IMR-90 (cell line): Measurements from ENCODE around the gene FRMPD4. TPM values are rescaled to one million over a fixed set of nuclear protein-coding genes. Genes with fewer than 3 reads are reported as not detected.

ENCODE experiments used
- ATAC-seq: fragments of 200-7000 bp; cut with Tn5 transposase; 2 replicates; pipeline ENCODE4 v1.9.1; 2020; ENCODE audit warnings: low read depth, mild to moderate bottlenecking, moderate library complexity
- BruUV-seq: library from RNA; stranded (reverse); fragments of 400-500 nt; replicated peaks from 2 replicates; lab custom pipeline; 2021; lab: Mats Ljungman, UMichigan
- CTCF ChIA-PET: fragments of 300-600 bp; formaldehyde crosslinking; extraction: SDS; loops from one replicate; lab custom pipeline; 2021; ENCODE audit warnings: antibody characterized with exemption; lab: Yijun Ruan, JAX
- POLR2A ChIA-PET: fragments of 300-600 bp; sonication (Branson Sonifier 250); formaldehyde crosslinking; loops from one replicate; lab custom pipeline; 2022; ENCODE audit warnings: antibody characterized with exemption; ENCODE audit not compliant: unreplicated experiment; lab: Charles Lee
- DNase-seq: peaks from one replicate; pipeline ENCODE4 v3.0.0; 2013
- H2AFZ ChIP-seq: replicated peaks from 2 replicates; pipeline ENCODE3; 2013; ENCODE audit warnings: low read length, mild to moderate bottlenecking; ENCODE audit not compliant: poor library complexity
- H2AK5ac ChIP-seq: 2 replicates; pipeline ENCODE4 v1.6.1; 2013; ENCODE audit warnings: low read depth, low read length, inconsistent platforms
- H2AK9ac ChIP-seq: replicated peaks from 2 replicates; pipeline ENCODE3; 2013; ENCODE audit warnings: mild to moderate bottlenecking, low read depth, low read length, moderate library complexity; ENCODE audit not compliant: poor library complexity
- H2BK120ac ChIP-seq: 2 replicates; pipeline ENCODE4 v1.6.1; 2013; ENCODE audit warnings: low read depth, low read length, inconsistent platforms
- H2BK15ac ChIP-seq: 3 replicates; pipeline ENCODE4 v1.6.1; 2013; ENCODE audit warnings: low read depth, low read length, inconsistent platforms
- H2BK20ac ChIP-seq: 2 replicates; pipeline ENCODE4 v1.6.1; 2013; ENCODE audit warnings: low read depth, mild to moderate bottlenecking, inconsistent platforms, low read length, moderate library complexity
- H2BK5ac ChIP-seq: 2 replicates; pipeline ENCODE4 v1.6.1; 2013; ENCODE audit warnings: mild to moderate bottlenecking, low read depth, low read length, inconsistent platforms; ENCODE audit not compliant: poor library complexity, severe bottlenecking
- H3K14ac ChIP-seq: replicated peaks from 2 replicates; pipeline ENCODE4 v1.6.1; 2013; ENCODE audit warnings: low read depth, low read length, inconsistent platforms
- H3K18ac ChIP-seq: 2 replicates; pipeline ENCODE4 v1.6.1; 2013; ENCODE audit warnings: low read depth, low read length, control low read depth
- H3K23ac ChIP-seq: 2 replicates; pipeline ENCODE4 v1.6.1; 2013; ENCODE audit warnings: low read depth, low read length, inconsistent platforms
- H3K27ac ChIP-seq: 2 replicates; pipeline ENCODE4 v1.5.1; 2013; ENCODE audit warnings: mild to moderate bottlenecking, control low read depth, low read length; ENCODE audit not compliant: insufficient read depth
- H3K27me3 ChIP-seq: 2 replicates; pipeline ENCODE4 v1.6.1; 2013; ENCODE audit warnings: low read length; ENCODE audit not compliant: control insufficient read depth, insufficient read depth
- H3K36me3 ChIP-seq: 2 replicates; pipeline ENCODE4 v1.6.1; 2013; ENCODE audit warnings: low read length, mixed read lengths; ENCODE audit not compliant: control insufficient read depth, insufficient read depth
- H3K4ac ChIP-seq: 2 replicates; pipeline ENCODE4 v1.6.1; 2013; ENCODE audit warnings: low read depth, low read length, inconsistent platforms
- H3K4me1 ChIP-seq: 2 replicates; pipeline ENCODE4 v1.6.1; 2013; ENCODE audit warnings: low read length, mixed read lengths; ENCODE audit not compliant: control insufficient read depth, insufficient read depth
- H3K4me2 ChIP-seq: 2 replicates; pipeline ENCODE4 v1.6.1; 2013; ENCODE audit warnings: low read depth, mild to moderate bottlenecking, control low read depth, low read length, moderate library complexity
- H3K4me3 ChIP-seq: 2 replicates; pipeline ENCODE4 v1.5.1; 2013; ENCODE audit warnings: low read depth, mild to moderate bottlenecking, control low read depth, low read length, moderate library complexity; ENCODE audit not compliant: insufficient read depth
- H3K56ac ChIP-seq: 2 replicates; pipeline ENCODE4 v1.6.1; 2013; ENCODE audit warnings: low read length, inconsistent platforms; ENCODE audit not compliant: insufficient read depth; ENCODE audit errors: extremely low read depth
- H3K79me1 ChIP-seq, 2 experiments: 2 replicates each; pipeline ENCODE4 v1.6.1; 2013; ENCODE audit warnings: low read length in 2 of 2, inconsistent platforms in 1 of 2, low read depth in 1 of 2
- H3K9ac ChIP-seq: 2 replicates; pipeline ENCODE4 v1.6.1; 2013; ENCODE audit warnings: low read depth, low read length, control low read depth
- H3K9me1 ChIP-seq: 2 replicates; pipeline ENCODE4 v1.6.1; 2013; ENCODE audit warnings: low read length, inconsistent platforms; ENCODE audit not compliant: insufficient read depth
- H3K9me3 ChIP-seq: 2 replicates; pipeline ENCODE4 v1.6.1; 2013; ENCODE audit warnings: low read length; ENCODE audit not compliant: control insufficient read depth, insufficient read depth
- H4K20me1 ChIP-seq: 2 replicates; pipeline ENCODE4 v1.6.1; 2013; ENCODE audit warnings: low read length, inconsistent platforms; ENCODE audit not compliant: insufficient read depth
- H4K5ac ChIP-seq: 2 replicates; pipeline ENCODE4 v1.6.1; 2013; ENCODE audit warnings: mild to moderate bottlenecking, low read depth, low read length, control low read depth
- H4K8ac ChIP-seq, 2 experiments: 2 replicates each; pipeline ENCODE4 v1.6.1; 2013; ENCODE audit warnings: low read depth in 2 of 2, low read length in 2 of 2, control low read depth in 1 of 2, inconsistent platforms in 1 of 2
- H4K91ac ChIP-seq: 2 replicates; pipeline ENCODE4 v1.6.1; 2013; ENCODE audit warnings: low read depth, low read length, inconsistent platforms; ENCODE audit not compliant: insufficient read depth
- CEBPB ChIP-seq: IDR thresholded peaks from 2 replicates; pipeline ENCODE4 v1.6.1; 2012; ENCODE audit warnings: low read depth, low read length, improper control_type of control experiment
- ELK1 ChIP-seq: fragments of 150-350 bp; IDR thresholded peaks from 2 replicates; pipeline ENCODE4 v1.6.1; 2016; ENCODE audit warnings: low read depth, mild to moderate bottlenecking, low read length, moderate library complexity, borderline replicate concordance
- MAZ ChIP-seq: IDR thresholded peaks from 2 replicates; pipeline ENCODE4 v1.6.1; 2012; ENCODE audit warnings: low read depth, mild to moderate bottlenecking, low read length, improper control_type of control experiment, moderate library complexity, borderline replicate concordance
- MXI1 ChIP-seq: IDR thresholded peaks from 2 replicates; pipeline ENCODE4 v1.6.1; 2012; ENCODE audit warnings: low read depth, mild to moderate bottlenecking, low read length, moderate library complexity, borderline replicate concordance
- NFE2L2 ChIP-seq: fragments of 150-350 bp; IDR thresholded peaks from 2 replicates; pipeline ENCODE4 v1.6.1; 2016; ENCODE audit warnings: low read depth, mild to moderate bottlenecking, low read length
- POLR2A ChIP-seq: IDR thresholded peaks from 2 replicates; pipeline ENCODE4 v1.6.1; 2012; ENCODE audit warnings: mild to moderate bottlenecking, low read depth, low read length
- RAD21 ChIP-seq: IDR thresholded peaks from 2 replicates; pipeline ENCODE4 v1.6.1; 2012; ENCODE audit warnings: low read length, improper control_type of control experiment
- SMC3 ChIP-seq: fragments of 150-350 bp; IDR thresholded peaks from 2 replicates; pipeline ENCODE4 v1.6.1; 2016; ENCODE audit warnings: low read depth, mild to moderate bottlenecking, antibody characterized with exemption, low read length, moderate library complexity
- USF2 ChIP-seq: fragments of 150-350 bp; IDR thresholded peaks from 2 replicates; pipeline ENCODE4 v1.6.1; 2017; ENCODE audit warnings: mild to moderate bottlenecking, antibody characterized with exemption, low read length, low read depth
- WGBS, 2 experiments: methylation state at CpG; one replicate each; pipeline versions ENCODE4 v1.1.5 to v1.1.7; 2013; ENCODE audit warnings: missing lambda C conversion rate in 2 of 2; ENCODE audit not compliant: insufficient read length in 1 of 2; ENCODE audit errors: extremely low coverage in 2 of 2; 5-methylcytosine and 5-hydroxymethylcytosine counted together
- dilution Hi-C: fragments of 300-500 bp; cut with HindIII; formaldehyde crosslinking; loops from one replicate; pipeline ENCODE4 v1.14.3; 2018; ENCODE audit warnings: low sequenced_read_pairs; ENCODE audit not compliant: unreplicated experiment
- in situ Hi-C: fragments of 300-500 bp; cut with MboI; formaldehyde crosslinking; loops from 3 replicates; pipeline ENCODE4 v1.14.3; 2019; ENCODE audit warnings: low sequenced_read_pairs, inconsistent platforms, mixed read lengths
- intact Hi-C: fragments of 100-400 bp; cut with micrococcal nuclease; formaldehyde crosslinking; loops from 2 replicates; pipeline ENCODE4 v1.10.0; 2022
- polyA plus RNA-seq, 3 experiments: library from polyadenylated mRNA; depleted of rRNA; stranded (reverse); fragments of >200 nt; gene quantifications; 2 replicates each; pipeline ENCODE4 v1.2.3, GENCODE V29; 2012; ENCODE audit warnings: low replicate concordance in 1 of 3
- total RNA-seq: library from RNA; depleted of rRNA; stranded (reverse); fragments of >200 nt; gene quantifications from 2 replicates; pipeline ENCODE4 v1.2.3, GENCODE V29; 2012

FRMPD4 gene
- total and polyA plus RNA-seq, 2 of the 4 experiments (the other 2 are of a cell fraction), result 0.53 to 1.1 TPM

- no peak overlapping the region for H2BK5ac ChIP-seq
- no peak overlapping the region for H3K14ac ChIP-seq
- DNase-seq (no peak), ATAC-seq (no peak)
- no peak overlapping the region for H3K4me2 ChIP-seq
- H3K27me3 ChIP-seq, result no peaks in the 10 kb centered on the region
- no peaks in the 10 kb centered on the region for H3K36me3 ChIP-seq
- no peak overlapping the region for H4K5ac ChIP-seq
- dilution Hi-C loops, result no loop called here
- POLR2A ChIA-PET, result no interaction called here
- H3K79me1 ChIP-seq, result no peaks in the 10 kb centered on the region
- peak overlapping the region; percentile 24; the same call in 1 of the 2 replicates for H3K18ac ChIP-seq
- H2BK15ac ChIP-seq, result no peak overlapping the region
- no peaks in the 10 kb centered on the region for H3K9me3 ChIP-seq
- no peak overlapping the region for H2AK5ac ChIP-seq
- no peak overlapping the region for H3K4me3 ChIP-seq
- H2AFZ ChIP-seq, result no peak overlapping the region
- H3K27ac ChIP-seq, result no peak overlapping the region
- TF ChIP-seq RAD21 (no peak), MXI1 (no peak), NFE2L2 (no peak), MAZ (no peak), SMC3 (no peak), CEBPB (no peak), USF2 (no peak), ELK1 (no peak), POLR2A (no peak)
- CTCF ChIA-PET, result no interaction called here
- H3K4ac ChIP-seq, result no peak overlapping the region
- no peaks in the 10 kb centered on the region for H4K20me1 ChIP-seq
- no peak overlapping the region for H3K56ac ChIP-seq
- no peak overlapping the region for H4K91ac ChIP-seq
- intact Hi-C loops, result no loop called here
- H3K4me1 ChIP-seq, result no peaks in the 10 kb centered on the region; the same call in 1 of the 2 replicates
- 71% methylated on average over 1 of the region's 3 CpGs; no CpG with 5 or more reads in 1 of the 2 experiments for WGBS, 2 experiments
- BruUV-seq, result no TSS peak
- no peak overlapping the region for H2AK9ac ChIP-seq
- H2BK20ac ChIP-seq, result no peak overlapping the region
- H3K9me1 ChIP-seq, result no peaks in the 10 kb centered on the region
- no peak overlapping the region for H3K23ac ChIP-seq
- H2BK120ac ChIP-seq, result no peak overlapping the region
- no peak overlapping the region for H4K8ac ChIP-seq
- in situ Hi-C loops, result no loop called here
- no peak overlapping the region for H3K9ac ChIP-seq
These were observed 241.4 kb downstream of the FRMPD4 start for GRCh38 chrX:12379671-12380070.
